Uterus (tissue), 2 donors: ENCODE data around the gene RASAL1.

Source experiments
- POLR2A ChIP-seq, 2 donors: fragments of 450-650 bp; IDR thresholded peaks; one replicate each; pipeline ENCODE4 v1.6.1; 2016; ENCODE audit warnings: antibody characterized with exemption in 2 of 2, mild to moderate bottlenecking in 1 of 2, moderate library complexity in 1 of 2
- TF ChIP-seq, protein P1 (sequence below), 4 experiments: fragments of 200-600 bp in 2 of 4; fragments of 450-650 bp in 2 of 4; sonication (generic) in 2 of 4; IDR thresholded peaks; one replicate each; pipeline ENCODE4 v1.5.1; 2016 to 2019; ENCODE audit warnings: antibody characterized with exemption in 4 of 4, mild to moderate bottlenecking in 2 of 4, moderate library complexity in 1 of 4

- TF ChIP-seq, protein P1, sequence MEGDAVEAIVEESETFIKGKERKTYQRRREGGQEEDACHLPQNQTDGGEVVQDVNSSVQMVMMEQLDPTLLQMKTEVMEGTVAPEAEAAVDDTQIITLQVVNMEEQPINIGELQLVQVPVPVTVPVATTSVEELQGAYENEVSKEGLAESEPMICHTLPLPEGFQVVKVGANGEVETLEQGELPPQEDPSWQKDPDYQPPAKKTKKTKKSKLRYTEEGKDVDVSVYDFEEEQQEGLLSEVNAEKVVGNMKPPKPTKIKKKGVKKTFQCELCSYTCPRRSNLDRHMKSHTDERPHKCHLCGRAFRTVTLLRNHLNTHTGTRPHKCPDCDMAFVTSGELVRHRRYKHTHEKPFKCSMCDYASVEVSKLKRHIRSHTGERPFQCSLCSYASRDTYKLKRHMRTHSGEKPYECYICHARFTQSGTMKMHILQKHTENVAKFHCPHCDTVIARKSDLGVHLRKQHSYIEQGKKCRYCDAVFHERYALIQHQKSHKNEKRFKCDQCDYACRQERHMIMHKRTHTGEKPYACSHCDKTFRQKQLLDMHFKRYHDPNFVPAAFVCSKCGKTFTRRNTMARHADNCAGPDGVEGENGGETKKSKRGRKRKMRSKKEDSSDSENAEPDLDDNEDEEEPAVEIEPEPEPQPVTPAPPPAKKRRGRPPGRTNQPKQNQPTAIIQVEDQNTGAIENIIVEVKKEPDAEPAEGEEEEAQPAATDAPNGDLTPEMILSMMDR (IDR thresholded peaks at IDR 0.05), result no peak
- no peak for TF ChIP-seq POLR2A (IDR thresholded peaks at IDR 0.05)
Observed at GRCh38 chr12:113143959-113144358, 8.4 kb upstream of the RASAL1 start.
